Hepatocyte (in vitro differentiated cells): Measurements from ENCODE around the gene FADD. TPM values are rescaled to one million over a fixed set of nuclear protein-coding genes. Genes with fewer than 3 reads are reported as not detected.

ENCODE experiments used
- DNase-seq: peaks from one replicate; pipeline ENCODE4 v3.0.0-alpha.2; 2016; ENCODE audit warnings: low spot score
- H2AFZ ChIP-seq: fragments of 200-600 bp; sonication (generic); 2 replicates; pipeline ENCODE4 v1.6.0; 2016; ENCODE audit warnings: antibody characterized with exemption, mild to moderate bottlenecking
- H3K27ac ChIP-seq: fragments of 200-600 bp; sonication (generic); 2 replicates; pipeline ENCODE4 v1.5.1; 2016; ENCODE audit warnings: mild to moderate bottlenecking
- H3K27me3 ChIP-seq: fragments of 200-600 bp; sonication (generic); 2 replicates; pipeline ENCODE4 v1.6.1; 2016
- H3K36me3 ChIP-seq: fragments of 200-600 bp; sonication (generic); replicated peaks from 2 replicates; pipeline ENCODE4 v1.5.1; 2016; ENCODE audit warnings: low read depth; ENCODE audit not compliant: insufficient read depth
- H3K4me1 ChIP-seq: fragments of 200-600 bp; sonication (generic); 2 replicates; pipeline ENCODE4 v1.5.1; 2016; ENCODE audit warnings: mild to moderate bottlenecking, moderate library complexity; ENCODE audit not compliant: insufficient read depth
- H3K4me2 ChIP-seq: fragments of 200-600 bp; sonication (generic); 2 replicates; pipeline ENCODE4 v1.6.0; 2016
- H3K4me3 ChIP-seq: fragments of 200-600 bp; sonication (generic); 2 replicates; pipeline ENCODE4 v1.5.1; 2016; ENCODE audit warnings: mild to moderate bottlenecking
- H3K79me2 ChIP-seq: fragments of 200-600 bp; sonication (generic); 2 replicates; pipeline ENCODE4 v1.6.0; 2017; ENCODE audit warnings: mild to moderate bottlenecking
- H3K9me2 ChIP-seq: fragments of 200-600 bp; sonication (generic); replicated peaks from 2 replicates; pipeline ENCODE4 v1.6.0; 2017; ENCODE audit warnings: mild to moderate bottlenecking; ENCODE audit not compliant: insufficient read depth
- H3K9me3 ChIP-seq: fragments of 200-600 bp; sonication (generic); 2 replicates; pipeline ENCODE4 v1.5.1; 2016; ENCODE audit warnings: low read depth, mild to moderate bottlenecking
- H4K20me1 ChIP-seq: fragments of 200-600 bp; sonication (generic); 2 replicates; pipeline ENCODE4 v1.6.0; 2016; ENCODE audit warnings: mild to moderate bottlenecking; ENCODE audit not compliant: insufficient read depth, poor library complexity, severe bottlenecking
- EZH2 ChIP-seq: fragments of 200-600 bp; sonication (generic); IDR thresholded peaks from 2 replicates; pipeline ENCODE4 v1.6.1; 2016; ENCODE audit warnings: antibody characterized with exemption, mild to moderate bottlenecking, borderline replicate concordance
- EZH2phosphoT487 ChIP-seq: fragments of 200-600 bp; sonication (generic); IDR thresholded peaks from one replicate; pipeline ENCODE4 v1.6.1; 2018; ENCODE audit warnings: antibody characterized with exemption, mild to moderate bottlenecking, low read depth, moderate library complexity; ENCODE audit not compliant: unreplicated experiment, severe bottlenecking
- WGBS: methylation state at CpG from one replicate; pipeline ENCODE4 v1.1.6; 2016; ENCODE audit warnings: low lambda C conversion rate; ENCODE audit errors: missing lambda C conversion rate; 5-methylcytosine and 5-hydroxymethylcytosine counted together
- polyA plus RNA-seq: library from polyadenylated mRNA; unstranded; fragments of >200 nt; fragmentation: Nextera tagmentation; extraction: Ambion mirVana; gene quantifications from 2 replicates; pipeline ENCODE4 v1.2.1, GENCODE V29; 2016
- total RNA-seq: library from RNA; depleted of rRNA; stranded (reverse); fragments of >200 nt; gene quantifications from 2 replicates; pipeline ENCODE4 v1.2.3, GENCODE V29; 2014
- TF ChIP-seq, protein P1 (sequence below): fragments of 200-600 bp; sonication (generic); IDR thresholded peaks from 2 replicates; pipeline ENCODE4 v1.5.1; 2016; ENCODE audit warnings: antibody characterized with exemption, mild to moderate bottlenecking; ENCODE audit not compliant: poor library complexity

The FADD gene
- 29.1 and 29.6 TPM in 2 replicates for total RNA-seq
- 36.1 and 38.2 TPM in 2 replicates for polyA plus RNA-seq

DNA sequence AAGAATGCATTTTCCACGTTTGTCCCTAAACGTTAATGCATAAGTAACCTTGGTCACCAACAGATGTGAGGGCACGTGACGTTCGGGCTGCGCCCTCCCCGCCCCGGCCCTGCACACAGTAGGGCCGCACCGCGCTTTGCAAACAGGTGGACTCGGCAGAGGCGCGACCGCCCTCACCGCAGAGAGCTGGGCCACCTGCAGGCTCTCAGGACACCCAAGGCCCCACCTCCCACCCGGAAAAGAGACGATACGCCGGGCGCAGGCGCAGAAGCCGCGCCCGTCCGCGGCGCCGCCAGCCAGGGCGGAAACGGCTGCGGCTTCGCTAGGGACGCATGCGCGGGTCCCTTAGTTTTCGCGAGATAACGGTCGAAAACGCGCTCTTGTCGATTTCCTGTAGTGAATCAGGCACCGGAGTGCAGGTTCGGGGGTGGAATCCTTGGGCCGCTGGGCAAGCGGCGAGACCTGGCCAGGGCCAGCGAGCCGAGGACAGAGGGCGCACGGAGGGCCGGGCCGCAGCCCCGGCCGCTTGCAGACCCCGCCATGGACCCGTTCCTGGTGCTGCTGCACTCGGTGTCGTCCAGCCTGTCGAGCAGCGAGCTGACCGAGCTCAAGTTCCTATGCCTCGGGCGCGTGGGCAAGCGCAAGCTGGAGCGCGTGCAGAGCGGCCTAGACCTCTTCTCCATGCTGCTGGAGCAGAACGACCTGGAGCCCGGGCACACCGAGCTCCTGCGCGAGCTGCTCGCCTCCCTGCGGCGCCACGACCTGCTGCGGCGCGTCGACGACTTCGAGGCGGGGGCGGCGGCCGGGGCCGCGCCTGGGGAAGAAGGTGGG is at the start of gene FADD:
Gene FADD, plus strand, starts transcription at position 377 of the 831 bp plus-strand sequence. Its CDS starts 164 bp downstream, at position 541.
- peak; percentile 97 for DNase-seq
- TF ChIP-seq EZH2 (no peak), EZH2phosphoT487 (no peak)
- TF ChIP-seq, protein P1, sequence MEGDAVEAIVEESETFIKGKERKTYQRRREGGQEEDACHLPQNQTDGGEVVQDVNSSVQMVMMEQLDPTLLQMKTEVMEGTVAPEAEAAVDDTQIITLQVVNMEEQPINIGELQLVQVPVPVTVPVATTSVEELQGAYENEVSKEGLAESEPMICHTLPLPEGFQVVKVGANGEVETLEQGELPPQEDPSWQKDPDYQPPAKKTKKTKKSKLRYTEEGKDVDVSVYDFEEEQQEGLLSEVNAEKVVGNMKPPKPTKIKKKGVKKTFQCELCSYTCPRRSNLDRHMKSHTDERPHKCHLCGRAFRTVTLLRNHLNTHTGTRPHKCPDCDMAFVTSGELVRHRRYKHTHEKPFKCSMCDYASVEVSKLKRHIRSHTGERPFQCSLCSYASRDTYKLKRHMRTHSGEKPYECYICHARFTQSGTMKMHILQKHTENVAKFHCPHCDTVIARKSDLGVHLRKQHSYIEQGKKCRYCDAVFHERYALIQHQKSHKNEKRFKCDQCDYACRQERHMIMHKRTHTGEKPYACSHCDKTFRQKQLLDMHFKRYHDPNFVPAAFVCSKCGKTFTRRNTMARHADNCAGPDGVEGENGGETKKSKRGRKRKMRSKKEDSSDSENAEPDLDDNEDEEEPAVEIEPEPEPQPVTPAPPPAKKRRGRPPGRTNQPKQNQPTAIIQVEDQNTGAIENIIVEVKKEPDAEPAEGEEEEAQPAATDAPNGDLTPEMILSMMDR = no peak
- Histone ChIP-seq H3K9me3 (no peaks in the 10 kb centered on the region), H3K4me2 (peak within 1 kb of the TSS; percentile 94), H3K27me3 (no peaks in the 10 kb centered on the region), H3K36me3 (no peaks in the 10 kb centered on the region), H2AFZ (peak within 1 kb of the TSS; percentile 80), H3K27ac (peak within 1 kb of the TSS; percentile 96), H4K20me1 (peaks cover 17% of the 10 kb centered on the region), H3K4me1 (peaks cover 12% of the 10 kb centered on the region), H3K9me2 (no peaks in the 10 kb centered on the region), H3K4me3 (peak within 1 kb of the TSS; percentile 49), H3K79me2 (peaks cover 30% of the 10 kb centered on the region)
- under 1% methylated on average over 91 of the region's 91 CpGs for WGBS

- TF ChIP-seq EZH2phosphoT487 = no peak
- TF ChIP-seq, protein P1 = no peak
- no peak for TF ChIP-seq EZH2
- Histone ChIP-seq H3K27me3 (no peaks in the 10 kb centered on the region), H2AFZ (no peak overlapping the region), H3K9me3 (no peaks in the 10 kb centered on the region), H3K4me3 (no peak overlapping the region), H3K36me3 (no peaks in the 10 kb centered on the region), H3K27ac (no peak overlapping the region), H3K9me2 (no peaks in the 10 kb centered on the region), H3K4me1 (no peaks in the 10 kb centered on the region), H3K4me2 (no peak overlapping the region), H4K20me1 (no peaks in the 10 kb centered on the region), H3K79me2 (no peaks in the 10 kb centered on the region)
- DNase-seq = no peak
- WGBS = 94% methylated on average over 14 of the region's 14 CpGs
Observed at GRCh38 chr11:70155386-70155785, 47.7 kb upstream of the FADD start.

GRCh38 chr11:70156291-70157037 is 46.6 kb upstream of the FADD start:
- Histone ChIP-seq H3K4me2 (no peak overlapping the region), H3K4me3 (no peak overlapping the region), H3K36me3 (no peaks in the 10 kb centered on the region), H3K9me3 (no peaks in the 10 kb centered on the region), H3K4me1 (no peaks in the 10 kb centered on the region), H3K27me3 (no peaks in the 10 kb centered on the region), H3K9me2 (no peaks in the 10 kb centered on the region), H3K79me2 (no peaks in the 10 kb centered on the region), H2AFZ (no peak overlapping the region), H3K27ac (no peak overlapping the region), H4K20me1 (no peaks in the 10 kb centered on the region)
- DNase-seq = no peak
- TF ChIP-seq EZH2phosphoT487 = no peak
- TF ChIP-seq, protein P1 = no peak
- TF ChIP-seq EZH2 = no peak
- 88% methylated on average over 18 of the region's 18 CpGs for WGBS
